Measurements from ENCODE around the gene SPATA45.
A peak's percentile ranks its signal among the peaks of the same experiment; 100 is the strongest.
"Not testable (repeated sequence)": the region's sequence is repeated elsewhere in the genome, so short reads cannot be mapped to it uniquely, and the experiment has no call there.

The SPATA45 gene

DNA sequence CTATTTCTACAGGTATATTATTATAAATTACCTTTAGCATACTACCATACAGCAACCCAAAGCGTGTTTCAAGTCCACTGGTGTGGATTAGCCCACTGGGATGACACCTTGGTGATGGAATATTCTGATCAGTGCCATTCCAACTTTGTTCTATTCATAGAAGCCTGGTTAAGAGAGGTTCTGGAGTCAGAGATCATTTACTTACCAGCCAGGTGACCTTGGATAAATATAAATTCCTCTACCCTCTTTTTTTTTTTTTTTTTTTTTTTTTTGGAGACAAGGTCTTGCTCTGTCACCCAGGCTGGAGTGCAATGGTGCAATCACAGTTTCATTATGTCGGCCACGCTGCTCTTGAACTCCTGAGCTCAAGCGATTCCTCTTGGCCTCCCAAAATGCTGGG lies at the start of gene SPATA45:
SPATA45 (minus strand) TSS at position 101 of the 400 bp plus-strand sequence. CDS start 11,500 bp downstream, outside the sequence.
- DNase-seq (ENCODE audit: low read depth): no peak

DNA sequence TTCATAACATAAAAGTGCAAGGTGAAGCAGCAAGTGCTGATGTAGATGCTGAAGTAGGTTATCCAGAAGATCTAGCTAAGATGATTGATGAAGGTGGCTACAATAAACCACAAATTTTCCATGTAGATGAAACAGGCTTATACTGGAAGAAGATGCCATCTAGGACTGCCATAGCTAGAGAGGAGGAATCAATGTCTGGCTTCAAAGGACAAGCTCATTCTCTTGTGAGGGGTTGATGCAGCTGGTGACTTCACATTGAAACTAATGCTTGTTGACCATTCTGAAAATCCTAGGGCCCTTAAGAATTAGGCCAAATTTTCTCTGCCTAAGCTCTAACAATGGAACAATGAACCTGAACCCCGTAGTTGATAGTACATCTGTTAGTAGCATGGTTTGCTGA lies 44.7 kb upstream of the SPATA45 start:
- no peak for DNase-seq (ENCODE audit: low read depth)

DNA sequence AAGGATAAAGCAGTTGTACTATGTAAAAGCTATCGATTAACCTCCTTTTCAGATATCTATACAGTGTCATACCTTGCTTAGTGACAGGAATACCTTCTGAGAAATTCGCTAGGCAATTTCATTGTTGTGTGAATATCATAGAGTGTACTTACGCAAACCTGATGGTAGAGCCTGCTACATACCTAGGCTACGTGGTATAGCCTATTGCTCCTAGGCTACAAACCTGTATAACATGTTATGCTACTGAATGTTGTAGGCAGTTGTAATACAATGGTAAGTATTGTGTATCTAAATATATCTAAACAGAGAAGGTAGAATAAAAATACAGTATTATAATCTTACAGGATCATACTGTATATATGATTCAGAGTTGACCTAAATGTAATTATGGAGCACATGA lies 37.1 kb upstream of the SPATA45 start:
- DNase-seq (ENCODE audit: low read depth): no peak

DNA sequence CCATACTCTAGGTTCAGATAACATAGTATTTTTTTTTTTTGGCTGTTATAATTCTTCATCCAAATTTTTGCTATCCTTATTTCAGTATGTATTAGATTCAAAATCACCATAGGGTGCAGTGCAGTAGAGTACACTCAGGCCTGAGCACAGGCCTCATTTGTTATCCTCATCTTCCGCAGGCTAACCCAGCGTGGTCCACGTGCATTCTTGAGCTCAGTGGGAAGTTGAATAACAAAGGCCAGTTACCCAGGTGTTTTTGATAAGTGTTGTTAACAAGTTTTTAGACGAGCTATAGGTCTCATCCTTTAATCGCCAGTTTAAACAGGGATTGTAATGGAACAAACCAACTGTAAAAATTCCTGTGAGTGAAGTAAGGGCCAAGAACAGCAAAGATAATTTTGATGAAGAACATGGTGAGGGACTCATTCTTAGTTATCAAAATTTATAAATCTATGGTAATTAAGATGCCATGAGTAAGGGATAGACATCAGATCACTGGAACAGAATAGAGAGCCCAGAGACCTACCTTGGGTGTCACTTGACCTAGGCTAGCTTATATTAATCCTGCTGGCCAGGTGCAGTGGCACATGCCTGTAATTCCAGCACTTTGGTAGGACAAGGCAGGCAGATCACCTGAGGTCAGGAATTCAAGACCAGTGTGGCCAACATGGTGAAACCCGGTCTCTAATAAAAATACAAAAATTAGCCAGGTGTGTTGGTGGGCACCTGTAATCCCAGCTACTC lies 32.7 kb upstream of the SPATA45 start:
- DNase-seq (ENCODE audit: low read depth): no peak

DNA sequence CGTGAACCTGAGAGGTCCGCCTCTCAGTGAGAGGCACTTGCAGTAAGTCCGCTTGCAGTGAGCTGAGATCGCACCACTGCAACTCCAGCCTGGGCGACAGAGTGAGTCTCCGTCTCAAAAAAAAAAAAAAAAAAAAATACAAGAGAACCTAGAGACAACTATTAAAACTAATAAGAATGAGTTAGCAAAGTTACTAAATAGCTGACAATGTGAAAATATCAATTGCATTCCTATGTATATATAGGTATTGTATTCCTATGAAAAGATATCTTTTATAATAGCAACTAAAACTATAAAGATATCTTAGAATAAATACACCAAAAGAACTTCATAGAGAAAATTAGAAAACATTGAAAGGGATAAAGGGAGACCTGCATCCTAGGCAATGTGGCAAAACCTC lies 31.0 kb upstream of the SPATA45 start:
- no peak for DNase-seq (ENCODE audit: low read depth)

DNA sequence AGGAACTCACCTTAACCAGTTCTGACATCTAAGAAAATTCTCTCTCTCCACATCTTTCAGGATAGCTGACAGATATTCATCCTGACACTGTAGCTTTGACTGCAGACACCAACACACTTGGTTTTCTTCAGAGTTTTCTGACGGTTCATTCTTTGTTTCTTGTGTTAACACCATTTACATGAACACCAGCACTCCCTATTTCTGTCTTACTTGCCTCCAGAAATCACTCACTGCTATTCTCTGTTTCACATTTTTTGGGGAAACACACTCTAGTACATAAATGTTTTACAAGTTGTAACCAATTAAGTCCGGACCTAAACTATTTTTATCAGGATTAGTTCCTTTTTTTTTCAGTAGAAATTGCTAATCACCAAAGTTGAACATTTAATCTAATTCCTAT lies 26.1 kb upstream of the SPATA45 start:
- DNase-seq (ENCODE audit: low read depth): no peak

DNA sequence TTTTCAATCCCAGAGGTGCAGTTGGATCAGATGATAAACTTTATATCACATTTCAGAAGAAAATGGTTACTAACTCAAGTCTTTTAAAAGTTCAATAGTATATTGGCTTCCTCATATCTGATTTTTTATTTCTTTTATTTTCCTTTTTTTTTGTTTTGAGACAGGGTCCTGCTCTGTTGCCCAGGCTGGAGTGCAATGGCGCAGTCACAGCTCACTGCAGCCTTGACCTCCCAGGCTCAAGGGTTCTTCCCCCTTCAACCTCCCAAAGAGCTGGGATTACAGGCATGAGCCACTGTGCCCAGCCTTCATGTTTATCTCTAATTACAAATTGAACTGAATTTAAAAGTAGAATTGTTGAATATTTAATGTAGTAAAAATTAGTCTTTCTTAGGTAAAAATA lies 24.5 kb upstream of the SPATA45 start:
- DNase-seq (ENCODE audit: low read depth): no peak

DNA sequence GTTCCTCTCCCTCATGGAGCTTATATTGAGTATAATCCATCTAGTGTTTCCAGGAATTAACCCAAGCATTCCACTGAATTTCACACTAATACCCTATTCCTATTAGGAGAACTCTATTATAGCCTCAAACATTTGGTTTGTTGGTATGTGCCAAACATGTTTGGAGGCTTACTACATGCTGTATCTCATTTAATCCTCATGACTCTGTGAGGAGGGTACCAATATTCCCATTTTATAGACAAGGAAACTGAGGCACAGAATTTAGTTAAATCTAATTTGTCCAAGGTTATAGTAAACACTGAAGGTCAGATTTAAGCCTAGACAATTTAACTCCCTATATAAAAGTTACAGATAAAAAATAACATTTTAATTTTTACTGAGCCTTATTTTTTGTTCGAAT lies 19.7 kb upstream of the SPATA45 start:
- no peak for DNase-seq (ENCODE audit: low read depth)

DNA sequence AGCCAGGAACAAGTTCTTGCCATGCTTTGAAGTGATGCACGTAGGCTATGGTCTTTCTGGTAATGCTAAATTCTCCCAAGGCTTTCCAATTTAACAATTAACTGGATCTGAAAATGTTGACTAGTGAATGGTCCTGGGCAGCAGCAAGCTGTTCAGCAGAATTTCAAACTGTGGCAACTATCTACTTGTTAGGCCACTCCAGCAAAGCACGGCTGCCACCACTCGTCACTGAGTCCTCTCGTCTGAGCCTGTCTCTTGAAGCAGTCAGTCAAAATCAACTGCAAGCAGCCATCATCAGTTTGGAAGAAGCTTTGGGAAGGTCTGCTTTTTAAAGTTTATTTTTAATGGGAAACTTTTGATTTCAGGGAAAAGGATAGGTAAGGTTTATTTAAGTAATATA lies 16.8 kb upstream of the SPATA45 start:
- no peak for DNase-seq (ENCODE audit: low read depth)

DNA sequence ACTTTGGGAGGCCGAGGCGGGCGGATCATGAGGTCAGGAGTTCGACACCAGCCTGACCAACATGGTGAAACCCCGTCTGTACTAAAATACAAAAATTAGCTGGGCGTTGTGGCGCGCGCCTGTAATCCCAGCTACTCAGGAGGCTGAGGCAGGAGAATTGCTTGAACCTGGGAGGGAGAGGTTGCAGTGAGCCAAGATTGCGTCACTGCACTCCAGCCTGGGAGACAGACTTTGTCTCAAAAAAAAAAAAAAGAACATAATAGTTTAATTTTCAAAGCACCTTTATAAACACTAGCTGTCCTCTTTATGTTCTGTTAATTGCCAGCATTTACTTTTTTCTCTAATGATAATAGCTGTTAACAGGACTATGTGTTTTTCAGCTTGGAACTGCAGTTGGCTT lies 15.9 kb upstream of the SPATA45 start:
- DNase-seq (ENCODE audit: low read depth): not testable (repeated sequence)

DNA sequence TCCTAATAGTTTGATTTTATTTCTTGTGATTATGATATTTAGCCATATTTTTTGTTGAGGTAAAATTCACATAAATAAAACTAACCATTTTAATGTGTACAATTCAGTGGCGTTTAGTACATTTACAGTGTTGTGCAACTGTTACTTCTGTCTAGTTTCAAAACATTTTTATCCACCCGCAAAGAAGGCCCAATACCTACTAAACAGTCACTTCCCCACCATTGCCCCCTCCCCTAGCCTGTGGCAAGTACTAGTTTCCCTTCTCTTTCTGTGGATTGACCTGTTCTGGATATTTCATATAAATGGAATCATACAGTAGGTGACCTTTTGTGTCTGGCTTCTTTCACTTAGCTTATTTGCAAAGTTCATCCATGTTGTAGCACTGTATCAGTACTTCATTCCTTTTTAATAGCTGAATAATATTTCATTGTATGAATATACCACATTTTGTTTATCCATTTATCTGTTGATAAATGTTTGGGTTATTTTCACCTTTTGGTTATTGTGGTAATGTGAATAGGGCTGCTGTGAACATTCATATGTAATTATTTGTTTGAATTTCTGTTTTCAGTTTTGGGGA lies 14.8 kb upstream of the SPATA45 start:
- no peak for DNase-seq (ENCODE audit: low read depth)

DNA sequence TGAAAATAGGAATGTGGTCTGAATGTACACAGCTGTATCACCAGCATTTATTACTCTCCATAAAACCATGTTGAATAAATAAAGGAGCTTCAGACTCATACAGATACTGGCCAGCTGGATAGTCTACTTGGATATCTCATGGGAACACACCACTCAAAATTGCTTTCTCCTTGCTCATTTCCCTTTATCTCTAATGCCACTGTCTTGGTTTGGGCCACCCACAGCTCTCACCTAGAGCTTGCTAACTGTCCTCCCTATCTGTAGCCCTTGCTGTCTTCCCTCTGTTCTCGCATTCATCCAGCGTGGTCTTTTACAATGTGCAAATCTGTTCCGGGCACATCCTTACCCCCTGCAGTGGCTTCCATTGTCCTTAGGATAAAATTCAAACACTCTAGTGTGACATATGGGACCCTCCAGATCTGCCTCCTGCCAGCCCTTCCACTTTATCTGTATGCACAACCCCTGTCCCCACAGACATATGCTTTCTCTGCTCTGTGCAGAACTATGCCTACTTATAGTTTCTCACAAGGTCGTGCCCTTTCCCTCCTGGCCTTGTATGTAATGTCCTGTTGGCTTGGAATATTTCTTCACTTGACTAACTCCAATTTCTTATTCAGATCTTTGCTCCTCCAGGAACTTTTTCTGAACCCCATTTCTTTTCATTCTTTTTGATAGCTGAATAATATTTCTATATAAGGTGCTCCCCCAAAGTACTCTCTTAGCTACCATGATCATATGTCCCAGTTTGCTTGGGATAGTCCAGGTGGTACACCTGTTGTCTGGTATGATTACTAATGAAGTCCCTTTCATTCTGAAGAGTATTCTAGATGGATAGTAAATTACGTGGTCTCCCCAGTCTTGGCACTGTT lies 13.5 kb upstream of the SPATA45 start:
- peak; percentile 14 for DNase-seq (ENCODE audit: low read depth)

DNA sequence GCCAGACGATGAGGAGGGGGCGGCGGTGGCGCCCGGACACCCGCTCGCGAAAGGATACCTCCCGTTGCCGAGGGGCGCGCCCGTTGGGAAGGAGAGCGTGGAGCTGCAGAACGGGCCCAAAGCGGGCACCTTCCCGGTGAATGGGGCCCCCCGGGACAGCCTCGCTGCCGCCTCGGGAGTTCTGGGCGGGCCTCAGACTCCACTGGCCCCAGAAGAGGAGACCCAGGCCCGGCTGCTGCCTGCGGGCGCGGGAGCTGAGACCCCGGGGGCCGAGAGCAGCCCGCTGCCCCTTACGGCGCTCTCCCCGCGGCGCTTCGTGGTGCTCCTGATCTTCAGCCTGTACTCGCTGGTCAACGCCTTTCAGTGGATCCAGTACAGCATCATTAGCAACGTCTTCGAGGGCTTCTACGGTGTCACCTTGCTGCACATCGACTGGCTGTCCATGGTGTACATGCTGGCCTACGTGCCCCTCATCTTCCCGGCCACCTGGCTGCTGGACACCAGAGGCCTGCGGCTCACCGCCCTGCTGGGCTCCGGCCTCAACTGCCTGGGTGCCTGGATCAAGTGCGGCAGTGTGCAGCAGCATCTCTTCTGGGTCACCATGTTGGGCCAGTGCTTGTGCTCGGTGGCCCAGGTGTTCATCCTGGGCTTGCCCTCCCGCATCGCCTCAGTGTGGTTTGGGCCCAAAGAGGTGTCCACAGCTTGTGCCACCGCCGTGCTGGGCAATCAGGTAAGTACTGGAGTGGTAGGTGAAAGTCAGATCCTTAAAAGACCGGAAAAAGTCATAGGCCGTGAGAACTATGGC lies 11.2 kb upstream of the SPATA45 start:
- DNase-seq (ENCODE audit: low read depth): no peak

DNA sequence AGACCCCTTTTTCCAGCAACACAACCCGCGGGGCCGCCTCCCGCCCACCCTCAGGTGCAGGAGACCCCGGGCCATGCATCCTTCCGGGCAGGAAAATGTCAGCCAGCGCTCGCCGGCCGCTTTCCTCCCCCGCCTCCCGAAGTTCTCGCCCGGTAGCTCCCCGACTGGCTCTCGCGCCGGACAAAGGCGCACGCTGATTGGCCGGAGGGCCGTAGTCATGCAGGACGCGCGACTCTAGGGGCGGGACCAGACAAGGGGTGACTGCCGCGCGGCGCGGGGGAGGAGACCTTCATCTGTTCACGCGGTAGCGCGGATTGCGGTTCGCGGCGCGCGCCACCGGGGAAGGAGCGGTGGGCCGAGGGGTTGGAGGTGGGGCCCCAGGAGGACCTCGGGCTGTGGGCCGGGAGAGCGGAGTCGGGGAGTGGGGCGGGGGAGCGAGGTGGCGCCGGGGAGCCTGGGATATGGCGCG lies 10.6 kb upstream of the SPATA45 start, which contains the start of gene FLVCR1:
FLVCR1 (plus strand) TSS at position 284 of the 469 bp plus-strand sequence; CDS start at position 462, 178 bp downstream.
- DNase-seq (ENCODE audit: low read depth): peak; percentile 99

DNA sequence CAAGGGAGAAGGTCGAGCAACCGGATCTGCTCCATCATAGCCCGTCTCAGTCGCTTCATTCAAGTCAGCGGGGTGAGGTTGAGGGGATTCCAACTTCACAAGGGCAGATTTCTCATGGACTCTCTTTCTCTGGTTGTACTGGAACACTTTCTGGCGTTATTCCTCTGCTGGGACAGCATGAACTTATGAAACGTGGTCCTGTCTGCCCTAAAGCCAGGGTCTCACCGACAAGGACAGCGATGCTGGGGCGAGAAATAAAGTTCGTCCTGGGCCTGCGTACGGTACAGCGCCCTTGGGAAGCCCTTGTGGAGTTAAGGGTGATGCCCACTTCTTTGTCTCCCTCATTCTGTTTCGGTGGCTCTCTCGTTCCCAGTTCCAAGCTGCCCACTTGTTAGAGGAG lies 9.3 kb upstream of the SPATA45 start:
- no peak for DNase-seq (ENCODE audit: low read depth)

DNA sequence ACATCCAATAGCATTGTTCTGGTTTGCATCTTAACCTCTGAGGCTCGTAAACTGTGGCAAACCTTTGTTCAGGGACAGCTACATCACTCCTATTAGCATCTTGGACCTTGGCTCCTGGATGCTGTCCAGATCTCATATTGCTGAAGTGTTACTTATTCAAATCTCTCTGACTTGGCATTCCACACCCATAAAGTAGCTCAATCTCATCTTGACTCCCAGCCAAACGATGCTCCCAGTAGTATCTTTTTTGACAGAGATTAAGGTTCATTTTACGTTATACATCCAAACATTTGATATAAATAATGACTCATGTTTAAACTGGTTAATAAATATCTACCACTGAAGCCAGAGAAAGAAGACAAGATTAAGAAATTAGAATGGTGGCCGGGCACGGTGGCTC lies 6.2 kb upstream of the SPATA45 start:
- DNase-seq (ENCODE audit: low read depth): no peak

DNA sequence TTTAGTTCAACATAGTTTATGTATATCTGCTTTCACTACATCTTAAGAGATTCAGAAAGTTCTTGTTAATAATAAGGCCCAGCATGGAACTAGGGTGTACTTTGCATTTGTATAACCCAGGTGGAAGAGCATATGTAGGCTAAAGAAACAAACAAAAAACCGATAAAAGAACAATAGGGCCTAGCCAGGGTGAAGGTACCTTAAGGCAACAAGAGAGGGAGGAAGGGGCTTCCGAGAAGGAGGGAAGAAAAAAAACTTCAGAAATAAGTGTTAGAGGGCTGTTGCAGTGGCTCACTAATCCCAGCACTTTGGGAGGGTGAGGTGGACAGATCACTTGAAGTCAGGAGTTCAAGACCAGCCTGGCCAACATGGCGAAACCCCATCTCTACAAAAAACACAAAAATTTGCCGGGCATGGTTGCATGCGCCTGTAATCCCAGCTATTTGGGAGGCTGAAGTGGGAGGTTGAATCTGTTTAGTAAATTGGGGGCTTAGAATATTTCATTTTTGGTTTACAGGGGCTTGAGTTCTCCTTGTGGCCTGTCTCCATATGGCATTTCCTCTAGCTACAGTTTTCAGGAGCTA lies 4.7 kb upstream of the SPATA45 start:
- no peak for DNase-seq (ENCODE audit: low read depth)

DNA sequence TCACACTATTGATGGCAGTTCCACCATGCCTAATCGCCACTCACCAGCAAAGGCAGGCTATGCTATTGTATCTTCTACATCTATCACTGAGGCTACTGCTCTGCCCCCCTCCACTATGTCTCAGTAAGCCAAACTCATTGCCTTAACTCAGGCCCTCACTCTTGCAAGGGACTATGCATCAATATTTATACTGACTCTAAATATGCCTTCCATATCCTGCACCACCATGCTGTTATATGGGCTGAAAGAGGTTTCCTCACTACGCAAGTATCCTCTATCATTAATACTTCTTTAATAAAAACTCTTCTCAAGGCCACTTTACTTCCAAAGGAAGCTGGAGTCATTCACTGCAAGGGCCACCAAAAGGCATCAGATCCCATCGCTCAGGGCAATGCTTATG lies 2.9 kb downstream of the SPATA45 start:
- not testable (repeated sequence) for DNase-seq (ENCODE audit: low read depth)

DNA sequence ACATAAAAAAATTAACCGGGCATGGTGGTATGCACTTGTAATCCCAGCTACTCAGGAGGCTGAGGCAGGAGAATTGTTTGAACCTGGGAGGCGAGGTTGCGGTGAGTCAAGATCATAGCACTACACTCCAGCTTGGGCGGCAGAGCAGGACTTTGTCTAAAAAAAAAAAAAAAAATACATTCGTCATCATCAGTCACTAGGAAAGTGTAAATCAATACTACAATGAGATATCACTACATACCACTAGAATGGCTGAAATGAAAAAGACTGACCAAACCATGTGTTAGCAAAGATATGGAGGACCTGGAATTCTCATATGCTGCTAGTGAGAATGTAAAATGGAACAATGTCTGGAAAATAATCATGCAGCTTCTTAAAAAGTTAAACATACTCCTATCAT lies 9.3 kb downstream of the SPATA45 start:
- no peak for DNase-seq (ENCODE audit: low read depth)

DNA sequence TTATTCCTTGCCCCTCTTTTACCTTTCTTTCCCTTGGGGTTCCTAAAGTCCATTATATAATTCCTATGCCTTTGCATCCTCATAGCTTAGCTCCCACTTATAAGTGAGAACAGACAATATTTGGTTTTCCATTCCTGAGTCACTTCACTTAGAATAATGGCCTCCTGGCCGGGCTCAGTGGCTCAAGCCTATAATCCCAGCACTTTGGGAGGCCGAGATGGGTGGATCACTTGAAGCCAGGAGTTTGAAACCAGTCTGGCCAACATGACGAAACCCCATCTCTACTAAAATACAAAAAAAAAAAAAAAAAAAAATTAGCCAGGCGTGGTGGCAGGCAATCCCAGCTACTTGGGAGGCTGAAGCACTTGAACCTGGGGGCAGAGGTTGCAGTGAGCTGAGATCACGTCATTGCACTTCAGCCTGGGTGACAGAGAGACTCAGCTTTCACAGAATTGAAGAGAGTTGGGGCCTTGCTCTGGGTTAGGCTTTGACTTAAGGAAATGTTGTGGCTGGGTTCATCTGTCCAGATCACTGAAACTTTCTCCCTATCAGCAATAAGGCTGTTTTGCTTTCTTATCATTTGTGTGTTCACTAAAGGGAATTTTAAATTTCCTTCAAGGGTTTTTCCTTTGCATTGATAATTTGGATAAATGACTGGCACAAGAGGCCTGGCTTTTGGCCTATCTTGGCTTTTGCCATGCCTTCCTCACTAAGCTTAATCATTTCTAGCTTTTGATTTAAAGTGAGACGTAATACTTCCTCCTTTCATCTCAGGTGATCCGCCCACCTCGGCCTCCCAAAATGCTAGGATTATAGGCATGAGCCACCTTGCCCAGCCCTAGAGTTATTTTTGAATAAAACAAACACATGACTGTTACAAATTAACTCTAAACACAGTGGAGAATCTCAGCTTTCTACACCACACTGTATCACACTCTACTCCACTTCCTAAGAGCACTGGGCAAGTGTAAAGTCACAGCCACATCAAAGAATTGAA lies 13.9 kb downstream of the SPATA45 start:
- DNase-seq (ENCODE audit: low read depth): not testable (repeated sequence)
